Measurements from ENCODE around the gene NALCN.
"Not testable (repeated sequence)": the region's sequence is repeated elsewhere in the genome, so short reads cannot be mapped to it uniquely, and the experiment has no call there.

The NALCN gene

DNA sequence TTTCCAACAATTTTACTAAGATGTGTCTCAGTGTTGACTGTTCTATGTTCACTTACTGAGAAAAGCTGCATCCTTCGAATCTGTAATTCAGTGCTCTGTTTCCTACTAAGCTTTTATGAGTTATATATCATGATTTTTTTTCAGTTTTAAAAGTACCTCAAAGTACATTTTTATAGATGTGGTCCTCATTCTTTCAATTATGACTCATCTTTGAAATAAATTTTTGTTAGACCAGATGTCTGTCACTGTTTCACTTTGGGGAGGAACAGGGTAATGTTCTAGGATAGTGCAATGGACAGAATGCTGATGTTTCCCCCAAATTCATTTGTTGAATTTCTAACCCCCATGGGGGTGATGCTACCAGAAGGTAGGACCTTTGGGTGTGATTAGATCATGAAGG, 74.8 kb downstream of the NALCN start:
- Mint-ChIP-seq H3K9me3 (no peaks in the 10 kb centered on the region), H3K4me3 (no peak overlapping the region), H3K36me3 (ENCODE audit: low read depth) (no peaks in the 10 kb centered on the region), H3K4me1 (ENCODE audit: low read depth) (no peaks in the 10 kb centered on the region), H3K27ac (no peak overlapping the region), H3K27me3 (ENCODE audit: low read depth) (no peaks in the 10 kb centered on the region)
- DNase-seq (ENCODE audit: low spot score): no peak

DNA sequence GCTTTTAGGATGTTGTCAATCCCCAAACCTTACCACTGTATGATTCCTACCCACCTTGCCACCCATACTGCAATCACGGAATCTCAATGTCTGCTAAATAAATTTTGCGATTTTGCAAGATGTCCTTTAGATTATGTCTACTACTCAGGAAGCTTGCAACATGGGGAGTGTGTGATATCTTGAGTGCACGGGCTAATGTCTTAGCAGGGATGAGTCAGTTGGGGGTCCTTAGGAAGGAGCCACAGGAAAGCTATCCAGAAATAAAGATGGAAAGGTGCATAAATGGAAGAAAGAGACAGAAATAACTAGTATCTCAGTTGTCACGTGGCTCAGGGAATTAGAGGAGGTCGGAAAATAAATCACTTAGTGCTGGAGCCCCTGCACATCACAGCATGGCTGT, 77.1 kb downstream of the NALCN start:
- Mint-ChIP-seq H3K4me1 (ENCODE audit: low read depth) (no peaks in the 10 kb centered on the region), H3K4me3 (no peak overlapping the region), H3K27ac (no peak overlapping the region), H3K9me3 (no peaks in the 10 kb centered on the region), H3K27me3 (ENCODE audit: low read depth) (no peaks in the 10 kb centered on the region), H3K36me3 (ENCODE audit: low read depth) (no peaks in the 10 kb centered on the region)
- DNase-seq (ENCODE audit: low spot score): no peak

DNA sequence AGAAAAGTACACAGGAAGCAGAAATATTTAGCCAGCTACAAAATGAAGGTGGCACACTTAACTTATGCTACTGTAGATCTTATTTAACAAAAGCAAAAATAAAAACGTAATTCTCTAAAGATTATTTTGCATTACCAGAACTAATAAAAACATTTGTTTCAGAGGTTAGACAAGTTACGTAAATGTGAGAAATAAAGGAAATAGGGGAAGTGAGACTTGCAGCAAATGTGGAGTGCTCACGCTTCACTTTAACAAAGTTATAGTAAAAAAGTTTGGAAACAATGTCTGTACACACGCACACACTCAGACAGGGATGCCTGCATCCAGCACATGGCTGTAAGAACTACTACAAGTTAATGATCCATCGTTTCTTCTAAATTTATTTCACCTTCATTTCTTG, 83.7 kb downstream of the NALCN start:
- Mint-ChIP-seq H3K36me3 (ENCODE audit: low read depth) (no peaks in the 10 kb centered on the region), H3K9me3 (no peaks in the 10 kb centered on the region), H3K27me3 (ENCODE audit: low read depth) (no peaks in the 10 kb centered on the region), H3K27ac (no peak overlapping the region), H3K4me3 (no peak overlapping the region), H3K4me1 (ENCODE audit: low read depth) (no peaks in the 10 kb centered on the region)
- no peak for DNase-seq (ENCODE audit: low spot score)

DNA sequence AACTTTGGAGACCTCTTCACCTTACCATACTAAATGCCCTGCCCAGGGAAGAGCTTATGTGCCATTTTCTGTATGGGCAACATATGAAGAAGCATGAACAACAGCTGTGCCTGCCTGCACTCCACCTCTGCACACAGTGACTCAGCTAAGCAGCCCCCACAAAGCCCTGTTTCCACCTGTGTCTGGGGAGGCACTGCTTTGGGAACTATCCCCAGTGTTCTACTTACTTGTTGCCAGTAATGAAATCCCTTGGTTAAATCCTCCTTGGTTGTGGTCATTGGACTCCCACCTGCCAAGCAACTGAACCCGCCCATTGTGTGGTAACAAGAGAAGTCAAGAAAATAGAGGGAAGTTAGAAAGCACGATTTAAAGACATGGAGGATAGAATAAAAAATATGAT, 84.6 kb downstream of the NALCN start:
- DNase-seq (ENCODE audit: low spot score): no peak
- no peaks in the 10 kb centered on the region for H3K9me3 Mint-ChIP-seq
- H3K27ac Mint-ChIP-seq: no peak overlapping the region

DNA sequence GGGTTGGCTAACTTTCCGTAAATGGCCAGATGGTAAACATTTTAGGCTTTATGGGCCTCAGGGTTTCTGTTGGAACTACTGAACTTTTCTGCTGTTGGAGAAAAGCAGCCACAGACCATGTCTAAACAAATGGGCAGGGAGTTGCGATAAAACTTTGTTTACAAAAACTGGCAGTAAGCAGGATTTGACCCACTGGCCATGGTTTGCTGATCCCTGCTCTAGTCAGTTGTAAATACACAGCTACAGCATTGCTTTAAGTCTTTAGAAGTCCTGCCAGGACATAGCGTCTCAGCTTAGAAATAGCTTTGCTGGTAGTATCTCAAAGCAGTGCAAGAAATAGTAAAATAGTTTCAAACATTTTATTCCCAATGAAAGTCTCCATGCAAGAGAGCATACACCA, 88.4 kb downstream of the NALCN start:
- no peaks in the 10 kb centered on the region for H3K36me3 Mint-ChIP-seq (ENCODE audit: low read depth)
- H3K9me3 Mint-ChIP-seq: no peaks in the 10 kb centered on the region
- H3K27ac Mint-ChIP-seq: no peak overlapping the region
- H3K4me3 Mint-ChIP-seq: no peak overlapping the region
- no peak for DNase-seq (ENCODE audit: low spot score)
- H3K4me1 Mint-ChIP-seq (ENCODE audit: low read depth): no peaks in the 10 kb centered on the region
- H3K27me3 Mint-ChIP-seq (ENCODE audit: low read depth): no peaks in the 10 kb centered on the region

More for the DNA sequence above, 84.6 kb downstream of the NALCN start:
- Mint-ChIP-seq H3K4me3 (no peak overlapping the region), H3K4me1 (ENCODE audit: low read depth) (no peaks in the 10 kb centered on the region), H3K36me3 (ENCODE audit: low read depth) (no peaks in the 10 kb centered on the region), H3K27me3 (ENCODE audit: low read depth) (no peaks in the 10 kb centered on the region)

DNA sequence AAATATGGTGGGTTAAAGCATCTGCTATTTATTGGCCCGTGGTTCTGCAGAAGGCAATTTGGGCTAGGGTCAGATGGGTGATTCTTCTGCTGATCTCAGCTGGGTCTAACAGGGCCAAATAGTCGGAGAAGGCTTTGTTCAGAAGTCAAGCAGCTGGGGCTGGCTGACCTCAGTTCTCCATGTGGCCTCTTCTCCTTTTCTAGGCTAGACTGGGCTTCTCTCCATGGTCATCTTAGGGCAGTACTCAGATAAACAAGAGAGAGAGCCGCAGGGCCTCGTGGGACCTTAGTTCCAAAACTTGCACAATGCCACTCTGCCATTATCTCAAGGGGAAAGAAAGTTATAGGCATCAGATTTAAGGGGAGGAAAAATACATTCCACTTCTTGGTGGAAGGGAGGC, 89.6 kb downstream of the NALCN start:
- no peaks in the 10 kb centered on the region for H3K27me3 Mint-ChIP-seq (ENCODE audit: low read depth)
- no peak overlapping the region for H3K4me3 Mint-ChIP-seq
- no peaks in the 10 kb centered on the region for H3K9me3 Mint-ChIP-seq
- no peaks in the 10 kb centered on the region for H3K4me1 Mint-ChIP-seq (ENCODE audit: low read depth)
- no peak for DNase-seq (ENCODE audit: low spot score)
- no peak overlapping the region for H3K27ac Mint-ChIP-seq
- H3K36me3 Mint-ChIP-seq (ENCODE audit: low read depth): no peaks in the 10 kb centered on the region

DNA sequence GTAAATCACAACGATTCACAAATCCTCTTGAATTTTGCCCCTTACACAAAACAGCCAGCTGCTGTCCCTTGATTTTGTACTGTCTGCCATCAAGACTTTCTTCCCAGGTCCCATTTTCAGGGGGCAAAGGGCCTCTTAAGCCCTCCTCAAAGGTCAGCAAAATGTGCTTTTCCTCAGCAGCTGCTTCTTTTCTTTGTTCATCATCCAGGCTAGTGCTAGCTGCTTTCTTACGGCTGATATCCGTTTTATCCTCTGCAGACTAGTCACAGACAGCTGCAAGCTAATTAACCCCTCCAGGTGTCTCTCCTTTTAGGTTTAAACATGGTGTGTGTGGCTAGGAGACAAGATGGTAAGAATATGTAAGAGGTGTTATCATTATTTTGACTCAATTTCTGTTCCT, 90.9 kb downstream of the NALCN start:
- Mint-ChIP-seq H3K4me3 (no peak overlapping the region), H3K27me3 (ENCODE audit: low read depth) (no peaks in the 10 kb centered on the region), H3K4me1 (ENCODE audit: low read depth) (no peaks in the 10 kb centered on the region), H3K9me3 (no peaks in the 10 kb centered on the region), H3K27ac (no peak overlapping the region), H3K36me3 (ENCODE audit: low read depth) (no peaks in the 10 kb centered on the region)
- DNase-seq (ENCODE audit: low spot score): no peak

DNA sequence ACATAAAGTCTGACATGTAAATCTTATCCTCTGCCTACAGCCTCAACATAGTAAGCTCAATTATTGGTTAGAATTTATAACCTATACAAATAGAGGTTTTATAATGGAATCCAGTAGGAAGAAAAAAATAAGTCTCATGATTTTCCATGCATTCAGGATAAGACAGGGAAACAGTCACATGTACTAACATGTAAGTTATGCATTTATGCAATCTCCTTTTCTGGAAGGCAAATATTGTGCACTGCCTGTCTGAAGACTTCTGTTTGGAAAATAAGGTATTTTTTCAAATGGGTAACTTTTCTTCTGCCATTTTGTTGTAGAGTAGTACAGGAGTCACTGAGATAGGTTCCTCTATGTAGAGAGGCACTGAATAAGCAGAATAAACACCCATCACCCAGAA, 92.7 kb downstream of the NALCN start:
- H3K27me3 Mint-ChIP-seq (ENCODE audit: low read depth): no peaks in the 10 kb centered on the region
- no peak overlapping the region for H3K27ac Mint-ChIP-seq
- no peaks in the 10 kb centered on the region for H3K9me3 Mint-ChIP-seq
- no peaks in the 10 kb centered on the region for H3K4me1 Mint-ChIP-seq (ENCODE audit: low read depth)
- H3K36me3 Mint-ChIP-seq (ENCODE audit: low read depth): no peaks in the 10 kb centered on the region
- H3K4me3 Mint-ChIP-seq: no peak overlapping the region
- no peak for DNase-seq (ENCODE audit: low spot score)

DNA sequence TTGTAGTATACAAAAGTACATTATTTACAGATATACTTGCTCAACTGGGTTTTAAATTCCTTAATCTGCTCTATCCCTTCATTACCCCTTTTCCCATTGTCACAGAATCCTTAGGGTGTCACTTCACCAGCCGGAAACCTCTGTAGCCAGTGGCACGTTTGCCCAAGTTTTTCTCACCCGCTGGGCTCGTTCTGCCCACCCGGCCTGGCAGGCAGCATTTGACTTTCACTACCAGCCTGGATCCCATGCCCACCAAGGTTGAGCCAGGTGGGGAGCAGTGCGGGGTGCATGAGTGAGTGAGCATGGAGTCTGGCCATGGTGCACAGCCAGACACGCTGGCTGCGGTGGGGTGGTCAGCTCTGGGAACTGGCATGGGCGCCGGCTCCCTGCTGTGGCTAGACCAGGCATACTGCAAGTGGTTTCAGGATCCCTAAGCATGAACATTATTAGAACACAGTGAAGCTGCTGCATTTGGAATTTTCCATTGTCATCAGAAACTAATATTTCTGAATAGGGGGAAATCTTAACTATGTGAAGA, 98.3 kb downstream of the NALCN start:
- no peak overlapping the region for H3K27ac Mint-ChIP-seq
- no peaks in the 10 kb centered on the region for H3K4me1 Mint-ChIP-seq (ENCODE audit: low read depth)
- H3K36me3 Mint-ChIP-seq (ENCODE audit: low read depth): no peaks in the 10 kb centered on the region
- no peak overlapping the region for H3K4me3 Mint-ChIP-seq
- no peak for DNase-seq (ENCODE audit: low spot score)
- H3K9me3 Mint-ChIP-seq: peaks cover 4% of the 10 kb centered on the region
- no peaks in the 10 kb centered on the region for H3K27me3 Mint-ChIP-seq (ENCODE audit: low read depth)

DNA sequence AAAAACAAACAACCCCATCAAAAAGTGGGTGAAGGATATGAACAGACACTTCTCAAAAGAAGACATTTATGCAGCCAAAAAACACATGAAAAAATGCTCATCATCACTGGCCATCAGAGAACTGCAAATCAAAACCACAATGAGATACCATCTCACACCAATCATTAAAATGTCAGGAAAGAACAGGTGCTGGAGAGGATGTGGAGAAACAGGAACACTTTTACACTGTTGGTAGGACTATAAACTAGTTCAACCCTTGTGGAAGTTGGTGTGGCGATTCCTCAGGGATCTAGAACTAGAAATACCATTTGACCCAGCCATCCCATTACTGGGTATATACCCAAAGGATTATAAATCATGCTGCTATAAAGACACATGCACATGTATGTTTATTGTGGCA, 102.8 kb downstream of the NALCN start:
- not testable (repeated sequence) for DNase-seq (ENCODE audit: low spot score); H3K27ac Mint-ChIP-seq; H3K4me3 Mint-ChIP-seq; H3K9me3 Mint-ChIP-seq; H3K4me1 Mint-ChIP-seq (ENCODE audit: low read depth); H3K36me3 Mint-ChIP-seq (ENCODE audit: low read depth); H3K27me3 Mint-ChIP-seq (ENCODE audit: low read depth)

DNA sequence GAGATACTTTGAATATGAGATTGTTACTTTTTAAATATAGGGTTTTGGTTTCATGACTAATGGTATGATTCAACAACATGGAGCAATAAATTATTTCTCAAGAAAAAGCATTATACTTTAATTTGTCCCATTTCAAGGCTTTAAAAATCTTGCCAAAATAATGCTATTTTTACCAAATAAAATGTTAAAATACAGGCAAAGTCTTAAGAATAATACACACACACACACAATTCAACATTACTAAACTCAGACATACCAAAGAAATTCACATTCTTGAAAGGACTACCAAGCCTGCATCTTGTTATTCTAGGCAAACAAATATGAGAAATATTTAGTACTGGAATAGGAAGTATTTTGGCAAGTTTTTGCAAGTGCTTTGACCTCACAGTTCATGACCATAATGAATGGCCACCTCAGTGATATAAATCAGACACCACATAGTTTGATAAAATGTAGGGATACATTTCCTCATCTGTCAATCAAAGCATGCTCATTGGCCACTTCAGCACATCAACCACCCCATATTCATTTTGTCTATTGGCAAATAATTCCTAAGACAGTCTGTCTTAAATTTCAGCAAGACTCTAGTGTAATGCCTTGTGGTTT, 107.2 kb downstream of the NALCN start:
- H3K27ac Mint-ChIP-seq: no peak overlapping the region

DNA sequence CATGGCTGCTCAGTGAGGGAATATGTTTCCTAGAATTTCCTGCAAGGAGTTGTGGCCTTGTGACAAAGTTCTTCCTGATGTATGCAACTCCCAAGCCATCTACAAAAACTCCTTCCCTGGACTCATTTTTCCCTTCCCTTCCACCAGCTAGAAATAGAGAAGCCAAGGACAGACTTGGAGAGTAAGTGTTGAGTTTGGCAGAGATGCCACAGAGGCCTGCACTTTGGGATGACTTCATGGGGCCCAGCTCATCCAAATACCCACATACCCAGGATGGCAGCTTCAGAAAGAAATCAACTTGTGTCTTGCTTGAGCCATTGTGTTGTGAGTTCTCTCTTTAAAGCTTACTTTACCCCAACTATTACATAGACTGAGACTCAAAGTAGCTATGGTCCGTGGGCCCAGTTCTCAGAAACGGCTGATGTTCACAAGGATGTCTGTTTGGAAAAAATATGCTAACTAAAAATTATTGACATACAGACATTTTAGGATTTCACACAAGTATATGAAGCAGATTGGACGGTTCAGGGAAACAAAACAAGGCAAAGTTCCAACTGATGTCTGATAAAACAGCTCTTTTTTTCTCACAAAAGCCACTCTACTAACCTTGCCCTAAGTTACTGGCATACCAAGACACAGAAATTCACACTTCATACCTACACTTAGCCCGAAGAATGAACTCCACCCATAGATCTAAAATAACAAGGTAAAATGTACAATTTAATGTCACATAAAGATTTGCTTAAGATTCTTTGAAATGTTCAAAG, 107.9 kb downstream of the NALCN start:
- no peak overlapping the region for H3K27ac Mint-ChIP-seq
- no peaks in the 10 kb centered on the region for H3K27me3 Mint-ChIP-seq (ENCODE audit: low read depth)
- peaks cover 7% of the 10 kb centered on the region for H3K9me3 Mint-ChIP-seq
- no peaks in the 10 kb centered on the region for H3K4me1 Mint-ChIP-seq (ENCODE audit: low read depth)
- H3K36me3 Mint-ChIP-seq (ENCODE audit: low read depth): no peaks in the 10 kb centered on the region
- H3K4me3 Mint-ChIP-seq: no peak overlapping the region
- DNase-seq (ENCODE audit: low spot score): no peak

More for the DNA sequence above, 107.2 kb downstream of the NALCN start:
- DNase-seq (ENCODE audit: low spot score): no peak
- H3K4me1 Mint-ChIP-seq (ENCODE audit: low read depth): no peaks in the 10 kb centered on the region
- H3K9me3 Mint-ChIP-seq: peaks cover 9% of the 10 kb centered on the region
- H3K4me3 Mint-ChIP-seq: no peak overlapping the region
- no peaks in the 10 kb centered on the region for H3K27me3 Mint-ChIP-seq (ENCODE audit: low read depth)
- no peaks in the 10 kb centered on the region for H3K36me3 Mint-ChIP-seq (ENCODE audit: low read depth)

DNA sequence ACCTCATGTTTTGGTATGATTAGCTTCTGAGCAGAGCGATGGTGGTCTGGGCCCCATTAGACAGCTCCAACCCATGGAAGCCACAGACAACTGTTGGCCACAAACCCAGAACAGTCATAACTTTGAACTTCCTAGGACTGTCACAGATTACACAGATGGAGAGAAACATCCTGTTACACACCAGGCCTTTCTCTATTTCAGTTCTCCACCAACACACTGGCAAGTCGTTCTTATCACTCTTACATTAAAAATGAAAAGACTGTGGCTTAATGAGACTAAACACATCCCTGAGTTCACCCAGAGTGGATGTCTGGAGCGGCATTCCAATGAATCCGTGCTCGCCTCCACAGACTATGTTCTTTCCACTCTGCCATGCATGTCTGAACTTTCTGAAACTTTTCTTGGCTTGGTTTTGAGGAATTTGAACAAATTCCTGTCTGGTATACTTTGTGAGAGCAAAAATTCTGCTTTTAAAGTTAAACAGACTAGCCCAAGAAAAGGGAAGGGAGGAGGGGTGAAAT, 109.1 kb downstream of the NALCN start:
- H3K27me3 Mint-ChIP-seq (ENCODE audit: low read depth): no peaks in the 10 kb centered on the region
- peaks cover 5% of the 10 kb centered on the region for H3K9me3 Mint-ChIP-seq
- no peaks in the 10 kb centered on the region for H3K36me3 Mint-ChIP-seq (ENCODE audit: low read depth)
- H3K4me1 Mint-ChIP-seq (ENCODE audit: low read depth): no peaks in the 10 kb centered on the region
- no peak overlapping the region for H3K27ac Mint-ChIP-seq
- no peak overlapping the region for H3K4me3 Mint-ChIP-seq
- no peak for DNase-seq (ENCODE audit: low spot score)

DNA sequence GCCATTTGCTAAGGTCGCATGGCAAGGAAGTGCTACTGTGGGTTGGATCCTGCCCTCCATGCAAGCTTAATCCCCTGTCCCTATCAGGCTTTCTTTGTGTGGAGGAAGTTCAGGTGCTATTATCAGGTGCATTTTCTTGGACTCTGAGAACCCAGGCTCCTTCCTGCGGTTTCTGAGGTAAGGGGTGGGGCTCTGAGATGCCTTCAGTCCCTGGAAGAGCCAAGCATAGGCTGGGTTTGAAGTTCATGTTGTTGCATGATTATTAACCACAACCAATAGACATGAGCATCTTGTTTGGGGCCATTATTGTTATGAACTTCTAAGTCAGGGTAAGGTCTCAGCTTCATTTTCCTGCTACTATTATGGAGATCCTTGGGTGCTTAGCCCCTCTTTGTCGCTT, 109.5 kb downstream of the NALCN start:
- Mint-ChIP-seq H3K4me3 (no peak overlapping the region), H3K27ac (no peak overlapping the region), H3K4me1 (ENCODE audit: low read depth) (no peaks in the 10 kb centered on the region), H3K27me3 (ENCODE audit: low read depth) (no peaks in the 10 kb centered on the region), H3K9me3 (peaks cover 5% of the 10 kb centered on the region), H3K36me3 (ENCODE audit: low read depth) (no peaks in the 10 kb centered on the region)
- DNase-seq (ENCODE audit: low spot score): no peak
